ENCODE data around the gene GPR141. TPM values are rescaled to one million over a fixed set of nuclear protein-coding genes. Genes with fewer than 3 reads are reported as not detected.

The GPR141 gene
- total and polyA plus RNA-seq, 9 of the 15 experiments (the other 6 are each of a cell fraction or from before 2014, with no cell fraction given): not detected

DNA sequence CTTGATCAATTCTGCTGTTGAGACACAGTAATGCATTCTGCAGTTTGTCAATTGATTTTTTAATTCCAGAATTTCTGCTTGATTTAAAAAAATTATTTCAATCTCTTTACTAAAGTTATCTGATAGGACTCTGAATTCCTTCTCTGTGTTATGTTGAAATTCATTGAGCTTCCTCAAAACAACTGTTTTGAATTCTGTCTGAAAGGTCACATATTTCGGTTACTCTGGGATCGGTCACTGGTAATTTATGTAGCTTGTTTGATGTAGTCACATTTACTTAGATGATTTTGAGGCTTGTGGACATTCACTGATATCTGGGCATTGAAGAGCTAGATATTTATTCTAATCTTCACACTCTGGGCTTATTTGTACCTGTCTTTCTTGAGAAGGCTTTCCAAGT, 97.6 kb downstream of the GPR141 start (continued):
- TF ChIP-seq SRSF9 (IDR thresholded peaks at IDR 0.05; ENCODE audit: borderline replicate concordance, low read depth, low read length): no peak
- no peak for TF ChIP-seq ZNF449 (CRISPR knock-in tag; IDR thresholded peaks at IDR 0.05)
- TF ChIP-seq NEUROD1 (IDR thresholded peaks at IDR 0.05; ENCODE audit: borderline replicate concordance, low read depth, low read length, partially characterized antibody): no peak
- no peak for TF ChIP-seq SIRT6 (IDR thresholded peaks at IDR 0.05; ENCODE audit: low read depth, low read length)
- no peak for TF ChIP-seq ZFPM2 (CRISPR knock-in tag; IDR thresholded peaks at IDR 0.05)
- TF ChIP-seq, protein P1, sequence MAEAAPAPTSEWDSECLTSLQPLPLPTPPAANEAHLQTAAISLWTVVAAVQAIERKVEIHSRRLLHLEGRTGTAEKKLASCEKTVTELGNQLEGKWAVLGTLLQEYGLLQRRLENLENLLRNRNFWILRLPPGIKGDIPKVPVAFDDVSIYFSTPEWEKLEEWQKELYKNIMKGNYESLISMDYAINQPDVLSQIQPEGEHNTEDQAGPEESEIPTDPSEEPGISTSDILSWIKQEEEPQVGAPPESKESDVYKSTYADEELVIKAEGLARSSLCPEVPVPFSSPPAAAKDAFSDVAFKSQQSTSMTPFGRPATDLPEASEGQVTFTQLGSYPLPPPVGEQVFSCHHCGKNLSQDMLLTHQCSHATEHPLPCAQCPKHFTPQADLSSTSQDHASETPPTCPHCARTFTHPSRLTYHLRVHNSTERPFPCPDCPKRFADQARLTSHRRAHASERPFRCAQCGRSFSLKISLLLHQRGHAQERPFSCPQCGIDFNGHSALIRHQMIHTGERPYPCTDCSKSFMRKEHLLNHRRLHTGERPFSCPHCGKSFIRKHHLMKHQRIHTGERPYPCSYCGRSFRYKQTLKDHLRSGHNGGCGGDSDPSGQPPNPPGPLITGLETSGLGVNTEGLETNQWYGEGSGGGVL (CRISPR knock-in tag; IDR thresholded peaks at IDR 0.05): no peak
- no peak for TF ChIP-seq TCFL5 (CRISPR knock-in tag; conservative IDR thresholded peaks at IDR 0.05)
- TF ChIP-seq, protein P2, sequence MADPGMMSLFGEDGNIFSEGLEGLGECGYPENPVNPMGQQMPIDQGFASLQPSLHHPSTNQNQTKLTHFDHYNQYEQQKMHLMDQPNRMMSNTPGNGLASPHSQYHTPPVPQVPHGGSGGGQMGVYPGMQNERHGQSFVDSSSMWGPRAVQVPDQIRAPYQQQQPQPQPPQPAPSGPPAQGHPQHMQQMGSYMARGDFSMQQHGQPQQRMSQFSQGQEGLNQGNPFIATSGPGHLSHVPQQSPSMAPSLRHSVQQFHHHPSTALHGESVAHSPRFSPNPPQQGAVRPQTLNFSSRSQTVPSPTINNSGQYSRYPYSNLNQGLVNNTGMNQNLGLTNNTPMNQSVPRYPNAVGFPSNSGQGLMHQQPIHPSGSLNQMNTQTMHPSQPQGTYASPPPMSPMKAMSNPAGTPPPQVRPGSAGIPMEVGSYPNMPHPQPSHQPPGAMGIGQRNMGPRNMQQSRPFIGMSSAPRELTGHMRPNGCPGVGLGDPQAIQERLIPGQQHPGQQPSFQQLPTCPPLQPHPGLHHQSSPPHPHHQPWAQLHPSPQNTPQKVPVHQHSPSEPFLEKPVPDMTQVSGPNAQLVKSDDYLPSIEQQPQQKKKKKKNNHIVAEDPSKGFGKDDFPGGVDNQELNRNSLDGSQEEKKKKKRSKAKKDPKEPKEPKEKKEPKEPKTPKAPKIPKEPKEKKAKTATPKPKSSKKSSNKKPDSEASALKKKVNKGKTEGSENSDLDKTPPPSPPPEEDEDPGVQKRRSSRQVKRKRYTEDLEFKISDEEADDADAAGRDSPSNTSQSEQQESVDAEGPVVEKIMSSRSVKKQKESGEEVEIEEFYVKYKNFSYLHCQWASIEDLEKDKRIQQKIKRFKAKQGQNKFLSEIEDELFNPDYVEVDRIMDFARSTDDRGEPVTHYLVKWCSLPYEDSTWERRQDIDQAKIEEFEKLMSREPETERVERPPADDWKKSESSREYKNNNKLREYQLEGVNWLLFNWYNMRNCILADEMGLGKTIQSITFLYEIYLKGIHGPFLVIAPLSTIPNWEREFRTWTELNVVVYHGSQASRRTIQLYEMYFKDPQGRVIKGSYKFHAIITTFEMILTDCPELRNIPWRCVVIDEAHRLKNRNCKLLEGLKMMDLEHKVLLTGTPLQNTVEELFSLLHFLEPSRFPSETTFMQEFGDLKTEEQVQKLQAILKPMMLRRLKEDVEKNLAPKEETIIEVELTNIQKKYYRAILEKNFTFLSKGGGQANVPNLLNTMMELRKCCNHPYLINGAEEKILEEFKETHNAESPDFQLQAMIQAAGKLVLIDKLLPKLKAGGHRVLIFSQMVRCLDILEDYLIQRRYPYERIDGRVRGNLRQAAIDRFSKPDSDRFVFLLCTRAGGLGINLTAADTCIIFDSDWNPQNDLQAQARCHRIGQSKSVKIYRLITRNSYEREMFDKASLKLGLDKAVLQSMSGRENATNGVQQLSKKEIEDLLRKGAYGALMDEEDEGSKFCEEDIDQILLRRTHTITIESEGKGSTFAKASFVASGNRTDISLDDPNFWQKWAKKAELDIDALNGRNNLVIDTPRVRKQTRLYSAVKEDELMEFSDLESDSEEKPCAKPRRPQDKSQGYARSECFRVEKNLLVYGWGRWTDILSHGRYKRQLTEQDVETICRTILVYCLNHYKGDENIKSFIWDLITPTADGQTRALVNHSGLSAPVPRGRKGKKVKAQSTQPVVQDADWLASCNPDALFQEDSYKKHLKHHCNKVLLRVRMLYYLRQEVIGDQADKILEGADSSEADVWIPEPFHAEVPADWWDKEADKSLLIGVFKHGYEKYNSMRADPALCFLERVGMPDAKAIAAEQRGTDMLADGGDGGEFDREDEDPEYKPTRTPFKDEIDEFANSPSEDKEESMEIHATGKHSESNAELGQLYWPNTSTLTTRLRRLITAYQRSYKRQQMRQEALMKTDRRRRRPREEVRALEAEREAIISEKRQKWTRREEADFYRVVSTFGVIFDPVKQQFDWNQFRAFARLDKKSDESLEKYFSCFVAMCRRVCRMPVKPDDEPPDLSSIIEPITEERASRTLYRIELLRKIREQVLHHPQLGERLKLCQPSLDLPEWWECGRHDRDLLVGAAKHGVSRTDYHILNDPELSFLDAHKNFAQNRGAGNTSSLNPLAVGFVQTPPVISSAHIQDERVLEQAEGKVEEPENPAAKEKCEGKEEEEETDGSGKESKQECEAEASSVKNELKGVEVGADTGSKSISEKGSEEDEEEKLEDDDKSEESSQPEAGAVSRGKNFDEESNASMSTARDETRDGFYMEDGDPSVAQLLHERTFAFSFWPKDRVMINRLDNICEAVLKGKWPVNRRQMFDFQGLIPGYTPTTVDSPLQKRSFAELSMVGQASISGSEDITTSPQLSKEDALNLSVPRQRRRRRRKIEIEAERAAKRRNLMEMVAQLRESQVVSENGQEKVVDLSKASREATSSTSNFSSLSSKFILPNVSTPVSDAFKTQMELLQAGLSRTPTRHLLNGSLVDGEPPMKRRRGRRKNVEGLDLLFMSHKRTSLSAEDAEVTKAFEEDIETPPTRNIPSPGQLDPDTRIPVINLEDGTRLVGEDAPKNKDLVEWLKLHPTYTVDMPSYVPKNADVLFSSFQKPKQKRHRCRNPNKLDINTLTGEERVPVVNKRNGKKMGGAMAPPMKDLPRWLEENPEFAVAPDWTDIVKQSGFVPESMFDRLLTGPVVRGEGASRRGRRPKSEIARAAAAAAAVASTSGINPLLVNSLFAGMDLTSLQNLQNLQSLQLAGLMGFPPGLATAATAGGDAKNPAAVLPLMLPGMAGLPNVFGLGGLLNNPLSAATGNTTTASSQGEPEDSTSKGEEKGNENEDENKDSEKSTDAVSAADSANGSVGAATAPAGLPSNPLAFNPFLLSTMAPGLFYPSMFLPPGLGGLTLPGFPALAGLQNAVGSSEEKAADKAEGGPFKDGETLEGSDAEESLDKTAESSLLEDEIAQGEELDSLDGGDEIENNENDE (IDR thresholded peaks at IDR 0.05; ENCODE audit: low read depth, low read length): no peak
- TF ChIP-seq NFXL1 (CRISPR knock-in tag; IDR thresholded peaks at IDR 0.05): no peak
- no peak for TF ChIP-seq PHB (CRISPR knock-in tag; IDR thresholded peaks at IDR 0.05)
- TF ChIP-seq ZNF696 (CRISPR knock-in tag; conservative IDR thresholded peaks at IDR 0.05): no peak
- TF ChIP-seq TEAD2 (tag; IDR thresholded peaks at IDR 0.05): no peak

Measured in K562 (cell line).